Renal pelvis (tissue), 4 donors: Measurements from ENCODE around the gene ORM1. TPM values are rescaled to one million over a fixed set of nuclear protein-coding genes. Genes with fewer than 3 reads are reported as not detected.

ENCODE experiments used
- DNase-seq: peaks from one replicate; pipeline ENCODE4 v3.0.0-alpha.2; 2013
- polyA plus RNA-seq, 3 donors: library from polyadenylated mRNA; unstranded; fragments of 120-200 nt; gene quantifications; one replicate each; pipeline ENCODE4 v1.2.1, GENCODE V29; 2013; ENCODE audit not compliant: insufficient read length in 3 of 3

Gene ORM1
- polyA plus RNA-seq, 3 donors, result 0.53 TPM; not detected in 2

DNA sequence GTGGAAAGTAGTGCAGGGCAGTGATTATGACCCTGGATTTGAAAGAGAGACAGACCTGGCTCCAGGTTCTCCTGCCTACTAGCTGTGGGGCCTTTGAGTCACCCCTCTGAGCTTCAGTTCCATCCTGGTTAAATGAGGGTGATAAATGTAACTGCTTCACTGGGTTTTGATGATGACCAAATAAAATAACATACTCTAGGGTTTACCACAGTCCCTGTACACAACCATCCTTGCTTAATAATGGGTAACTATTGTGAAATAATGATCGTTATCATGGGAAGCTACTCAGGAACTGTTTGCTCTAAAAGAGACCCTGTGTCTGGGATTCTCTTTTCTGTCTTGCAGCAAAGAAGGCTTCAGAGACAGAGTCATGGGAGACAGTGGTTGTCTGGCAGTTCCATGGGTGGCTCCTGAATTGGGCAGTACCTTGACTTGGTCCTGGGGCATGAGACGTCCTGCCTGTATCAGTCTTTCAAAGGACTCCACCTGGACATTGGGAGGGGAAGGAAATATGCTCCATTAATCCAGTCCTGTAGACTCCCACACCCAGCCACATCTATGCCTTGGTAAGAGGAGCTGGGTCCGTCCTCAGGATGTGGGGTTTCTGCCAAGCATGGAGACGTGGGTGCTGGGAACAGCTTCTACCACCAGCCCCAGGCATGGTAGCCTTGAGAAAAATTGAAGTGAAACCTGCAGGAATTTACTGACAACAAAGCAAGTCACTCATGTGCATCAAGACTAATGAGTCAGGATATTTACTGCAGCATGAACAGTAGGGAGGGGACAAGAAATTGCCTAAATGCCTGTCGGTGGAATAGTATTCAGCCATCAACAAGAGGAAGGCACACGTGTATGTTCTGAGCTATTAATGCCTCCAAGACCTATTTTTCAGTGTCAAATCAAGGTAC is 41.5 kb downstream of the ORM1 start:
- DNase-seq, result no peak

DNA sequence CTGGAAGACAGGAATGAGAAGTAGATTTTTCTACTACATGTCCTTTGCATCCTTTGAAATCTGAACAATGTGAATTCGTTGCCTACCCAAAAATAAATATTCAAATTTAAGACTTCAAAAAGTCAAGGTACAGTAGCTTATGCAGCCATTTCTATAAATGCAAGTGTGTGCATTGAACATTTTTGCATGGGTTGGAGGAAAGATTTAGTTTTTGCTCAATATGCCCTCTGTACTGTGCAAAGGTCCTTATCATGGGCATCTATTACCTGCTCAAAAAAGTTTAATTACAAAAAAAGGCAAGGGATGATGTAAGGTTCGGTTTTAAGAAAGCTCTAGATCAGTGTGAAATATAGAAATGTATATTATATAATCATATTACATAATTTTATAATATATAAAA is 42.3 kb downstream of the ORM1 start:
- DNase-seq, result no peak

DNA sequence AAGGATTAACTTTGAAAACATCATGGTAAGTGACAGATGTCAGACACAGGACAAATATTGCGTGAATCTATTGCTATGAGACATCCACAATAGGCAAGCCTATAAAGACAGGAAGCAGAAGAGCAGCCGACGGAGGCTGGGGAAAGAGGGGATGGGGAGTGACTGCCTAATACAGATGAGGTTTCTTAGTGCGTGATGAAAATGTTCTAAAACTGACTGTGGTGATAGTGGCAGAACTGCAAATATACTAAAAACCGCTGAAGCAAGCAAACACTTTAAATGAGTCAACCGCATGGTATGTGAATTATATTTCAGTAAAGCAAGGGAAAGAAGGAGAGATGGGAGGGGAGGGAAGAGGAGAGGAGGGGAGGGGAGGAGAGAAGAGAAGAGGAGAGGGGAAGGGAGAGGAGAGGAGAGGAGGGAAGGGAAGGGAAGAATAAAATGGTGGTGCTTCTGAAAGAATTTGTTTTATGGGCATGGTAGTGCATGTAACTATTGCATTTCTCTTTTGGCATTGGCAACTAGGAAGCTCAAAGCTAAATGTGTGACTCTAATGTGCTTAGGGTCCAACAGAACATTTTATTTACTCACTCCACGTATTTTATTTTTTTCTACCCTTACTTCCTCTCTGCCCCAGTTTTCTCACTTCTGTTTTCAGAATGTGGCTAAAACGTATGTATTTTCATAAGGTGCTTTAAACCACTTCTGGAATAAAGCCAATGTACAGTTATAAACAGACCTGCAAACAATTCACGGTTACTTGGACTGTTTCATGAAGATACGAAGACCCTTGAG is 43.6 kb downstream of the ORM1 start:
- DNase-seq, result no peak

DNA sequence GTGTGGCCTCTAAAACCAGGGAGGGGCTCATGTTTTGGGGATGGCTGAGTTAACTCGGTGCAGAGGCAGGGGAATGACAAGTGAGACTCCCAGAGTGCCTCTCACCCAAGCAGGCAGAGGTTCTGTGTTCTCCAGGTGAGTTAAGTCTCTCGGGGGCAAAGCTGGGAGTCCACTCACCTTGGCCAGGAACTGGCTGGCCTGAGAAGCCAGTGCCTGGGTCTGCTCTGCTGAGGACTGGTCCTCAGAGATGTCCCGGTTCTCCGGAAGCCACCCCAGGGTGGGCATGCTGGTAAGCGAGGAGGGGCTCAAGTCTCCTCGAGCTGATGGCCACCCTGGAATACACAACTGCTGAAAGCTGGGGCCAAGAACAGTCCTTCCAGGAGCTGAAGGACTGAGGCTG is 44.5 kb downstream of the ORM1 start:
- DNase-seq, result no peak

DNA sequence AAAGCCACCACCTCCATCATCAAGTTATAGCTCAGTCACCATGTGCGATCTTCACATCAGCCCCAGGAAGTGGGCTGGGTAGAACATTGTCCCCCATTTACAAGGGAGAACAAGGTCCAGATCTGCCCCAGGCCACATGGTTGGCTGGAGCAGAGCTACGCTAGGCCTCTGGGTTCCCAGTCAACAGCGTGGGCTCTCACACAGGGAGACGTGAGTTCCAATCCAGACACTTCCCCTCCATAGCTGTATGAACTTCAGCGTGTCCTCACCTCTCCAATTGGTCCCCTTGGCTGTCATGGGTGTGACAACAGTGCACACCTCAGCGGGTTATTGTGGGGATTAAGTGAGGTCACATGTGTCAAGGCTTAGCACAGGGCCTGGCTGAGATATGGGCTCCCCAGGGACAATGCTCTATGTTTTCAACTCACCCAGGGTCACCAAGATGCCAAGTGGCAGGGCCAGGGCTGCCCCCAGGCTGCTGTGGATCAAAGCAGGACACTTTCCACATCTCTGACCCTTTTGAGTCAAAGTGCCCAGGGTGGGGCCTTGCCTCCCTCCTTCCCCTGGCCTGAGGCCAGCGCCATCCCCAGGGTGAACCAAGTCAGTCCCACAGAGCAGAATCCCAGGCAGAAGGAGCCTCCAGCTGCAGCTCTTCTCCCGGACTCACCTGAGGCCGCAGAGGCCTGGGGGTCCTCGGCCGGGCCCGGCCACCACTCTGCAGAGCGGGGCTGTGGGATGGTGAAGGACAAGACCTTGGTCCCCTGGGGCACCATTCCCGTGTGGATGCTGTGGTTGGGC is 45.1 kb downstream of the ORM1 start:
- no peak for DNase-seq

DNA sequence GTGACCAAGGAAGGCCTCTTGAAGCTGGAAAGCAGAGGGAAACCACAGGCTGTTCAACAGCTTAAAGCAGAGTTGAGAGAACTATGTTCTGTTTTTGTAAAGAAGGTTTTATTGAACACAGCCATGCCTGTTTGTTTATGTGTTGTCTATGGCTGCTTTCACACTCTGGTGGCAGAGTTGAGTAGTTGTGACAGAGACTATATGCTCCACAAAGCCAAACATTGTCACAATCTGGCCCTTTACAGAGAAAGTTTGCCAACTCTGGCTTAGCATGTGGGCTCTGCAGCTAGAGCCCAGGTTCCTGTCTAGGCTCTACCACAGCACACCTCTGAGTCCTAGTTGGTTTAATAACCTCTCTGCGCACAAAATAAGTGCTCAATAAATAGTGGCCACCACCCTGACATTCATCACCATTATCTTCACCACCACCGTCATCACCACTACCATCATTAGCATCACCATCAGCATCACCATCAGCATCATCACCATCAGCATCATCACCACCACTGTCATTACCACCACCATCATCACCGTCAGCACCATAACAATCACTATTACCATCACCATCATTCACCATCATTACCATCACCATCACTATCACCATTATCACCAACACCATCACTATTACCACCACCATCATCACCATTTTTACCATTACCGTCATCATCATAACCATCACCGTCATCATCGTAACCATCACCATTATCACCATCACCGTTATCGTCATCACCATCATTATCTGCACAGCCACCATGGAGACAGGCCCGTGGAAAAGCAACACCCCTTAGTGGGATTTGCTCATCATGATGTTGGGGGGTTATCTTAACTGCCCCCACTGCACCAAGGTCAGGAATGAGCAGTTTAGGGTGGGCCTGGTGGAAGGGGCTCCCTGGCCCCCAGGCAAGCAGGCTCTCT is 46.6 kb downstream of the ORM1 start:
- no peak for DNase-seq

DNA sequence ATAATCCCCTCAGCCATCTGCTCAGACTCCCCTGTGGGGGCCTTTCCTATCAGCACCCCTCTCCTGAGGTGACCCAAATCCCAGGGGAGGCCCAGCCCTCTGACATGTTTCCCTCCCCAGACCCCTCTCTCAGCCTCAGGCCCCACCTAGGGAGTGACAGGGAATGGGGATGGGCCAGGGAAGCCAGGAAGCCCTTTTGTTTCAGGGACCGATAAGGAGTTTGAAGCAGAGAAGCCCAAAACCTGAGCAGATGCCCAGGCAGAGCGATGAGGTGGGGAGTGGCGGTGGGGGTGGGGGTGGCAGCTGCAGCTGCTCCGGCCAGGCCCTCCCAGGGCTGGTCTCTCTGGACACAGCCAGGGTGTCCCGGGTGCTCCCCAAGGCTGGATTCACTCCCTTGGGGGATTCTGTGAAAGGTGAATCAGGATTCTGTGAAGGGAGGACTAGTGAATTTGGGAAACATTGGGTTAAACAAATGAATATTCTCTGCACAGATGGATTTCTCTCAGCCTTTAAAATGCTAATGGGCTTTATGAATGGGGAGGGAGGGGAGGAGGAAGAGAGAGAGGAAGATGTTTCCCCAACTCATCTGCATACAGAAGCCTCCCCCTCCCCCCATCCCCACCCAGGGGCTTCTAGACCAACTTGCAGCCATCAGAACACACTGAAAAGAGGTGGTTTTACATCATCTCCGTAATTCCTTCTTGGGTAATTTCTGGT is 47.5 kb downstream of the ORM1 start:
- DNase-seq, result no peak

DNA sequence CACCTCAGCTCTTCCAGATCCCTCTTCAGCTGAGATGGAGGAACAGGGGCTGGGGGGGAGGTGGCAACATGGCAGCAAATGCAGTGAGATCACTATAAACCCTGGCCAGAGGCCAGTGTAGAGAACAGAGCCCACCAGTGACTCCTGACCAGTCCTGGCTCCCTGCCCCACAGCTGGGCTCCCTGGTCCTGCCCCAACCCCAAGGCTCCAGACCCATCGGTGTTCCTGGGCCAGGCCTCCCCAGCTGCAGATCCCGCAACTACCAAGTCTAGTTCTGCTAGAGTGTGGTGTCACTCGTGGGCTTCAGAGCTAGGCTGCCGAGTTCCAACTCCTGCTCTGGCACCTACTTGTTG is 48.0 kb downstream of the ORM1 start:
- no peak for DNase-seq

DNA sequence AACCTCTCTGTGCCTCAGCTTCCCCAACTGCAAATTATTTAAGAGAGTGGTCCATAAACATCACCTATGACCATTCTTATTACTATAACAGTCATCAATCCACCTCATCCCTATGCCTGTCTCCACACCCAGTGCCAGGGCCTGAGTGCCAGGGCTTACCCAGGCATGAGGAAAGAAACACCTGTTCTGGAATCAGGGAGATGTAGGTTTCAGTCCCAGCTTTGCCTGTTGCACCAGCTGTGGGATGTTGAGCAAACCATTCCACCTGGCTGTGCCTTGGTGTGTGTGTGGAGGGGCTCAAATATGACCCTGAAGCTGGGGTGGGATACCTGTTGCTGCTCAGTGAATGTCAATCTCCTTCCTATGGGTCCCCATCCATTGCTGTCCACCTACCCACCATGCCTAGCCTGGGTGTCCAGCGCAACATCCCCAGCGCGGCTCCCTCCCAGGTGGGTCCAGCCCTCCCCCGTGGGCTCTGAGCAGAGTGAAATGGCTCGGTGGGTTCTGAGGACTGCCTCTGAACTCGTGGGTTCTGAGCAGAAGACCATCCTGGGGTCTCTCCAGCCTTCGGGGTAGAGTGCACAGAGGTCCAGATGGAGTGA is 48.5 kb downstream of the ORM1 start:
- DNase-seq, result no peak

DNA sequence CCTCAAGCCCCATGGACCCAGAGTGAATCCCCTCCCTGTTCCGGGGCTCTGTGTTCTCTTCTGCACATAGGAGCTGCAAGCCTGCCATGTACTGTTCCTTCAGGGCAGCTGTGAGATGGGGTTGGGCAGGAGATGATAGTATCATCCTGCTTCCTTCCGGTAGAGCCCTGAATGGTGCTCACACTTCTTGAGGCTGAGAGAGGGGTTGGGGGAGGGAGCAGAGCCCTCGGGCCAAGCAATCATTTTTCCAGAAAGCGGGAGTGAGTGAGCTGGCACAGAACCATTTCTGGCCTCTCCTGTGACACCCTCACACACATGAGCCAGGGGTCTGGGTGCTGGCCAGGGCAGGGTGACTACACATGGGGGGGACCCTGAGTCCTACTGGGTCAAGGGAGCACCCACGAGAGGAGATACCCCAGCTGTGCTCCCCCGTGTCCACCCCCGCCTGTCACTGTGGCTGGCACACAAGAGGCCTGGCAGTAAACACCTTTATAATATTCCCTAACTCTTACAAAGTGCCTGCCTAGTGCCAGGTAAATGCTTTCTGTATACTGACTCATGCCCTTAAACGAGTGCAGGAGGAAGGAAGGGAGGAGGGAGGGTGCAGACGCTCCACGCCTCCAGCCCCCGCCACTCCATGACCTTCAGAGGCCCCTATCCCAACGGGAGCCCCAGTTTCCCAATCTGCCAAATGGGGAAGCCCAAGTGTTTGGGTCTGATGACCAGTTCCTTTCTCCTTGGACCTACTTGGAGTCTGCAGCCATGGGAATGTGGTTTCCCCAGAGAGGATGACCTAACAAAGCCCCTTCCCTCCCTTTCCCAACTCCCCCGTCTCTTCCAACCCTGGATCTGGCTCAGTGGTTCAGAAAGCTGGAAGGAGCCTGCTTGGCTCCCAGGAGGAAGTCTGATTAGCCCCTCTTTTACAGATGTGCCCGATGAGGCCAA is 49.3 kb downstream of the ORM1 start:
- DNase-seq, result no peak

DNA sequence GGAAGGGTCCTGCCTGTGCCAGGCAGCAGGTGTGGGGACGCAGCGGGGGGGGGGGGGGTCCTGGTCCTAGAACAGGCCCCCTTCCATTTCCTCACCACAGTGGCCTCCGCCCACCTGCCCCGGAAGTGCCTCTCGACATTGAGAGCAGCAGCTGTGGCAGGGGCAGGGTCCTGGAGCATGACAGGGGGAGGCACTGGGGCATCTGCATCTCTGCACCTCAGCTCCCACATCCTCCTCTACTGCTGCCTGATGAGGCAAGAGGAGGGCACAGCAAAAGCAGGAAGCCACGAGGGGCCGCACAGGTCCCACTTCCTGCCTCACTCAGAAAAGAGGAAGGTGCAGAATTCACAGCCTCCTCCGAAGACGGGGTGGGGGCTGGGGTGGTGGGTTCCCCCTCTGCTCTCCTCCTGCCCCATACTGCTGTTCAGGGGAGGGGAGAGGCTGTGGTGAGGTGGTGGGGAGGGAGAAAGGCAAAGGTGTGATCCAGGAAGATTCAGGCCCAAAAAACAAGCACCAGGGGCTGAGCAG is 50.1 kb downstream of the ORM1 start:
- DNase-seq, result no peak

DNA sequence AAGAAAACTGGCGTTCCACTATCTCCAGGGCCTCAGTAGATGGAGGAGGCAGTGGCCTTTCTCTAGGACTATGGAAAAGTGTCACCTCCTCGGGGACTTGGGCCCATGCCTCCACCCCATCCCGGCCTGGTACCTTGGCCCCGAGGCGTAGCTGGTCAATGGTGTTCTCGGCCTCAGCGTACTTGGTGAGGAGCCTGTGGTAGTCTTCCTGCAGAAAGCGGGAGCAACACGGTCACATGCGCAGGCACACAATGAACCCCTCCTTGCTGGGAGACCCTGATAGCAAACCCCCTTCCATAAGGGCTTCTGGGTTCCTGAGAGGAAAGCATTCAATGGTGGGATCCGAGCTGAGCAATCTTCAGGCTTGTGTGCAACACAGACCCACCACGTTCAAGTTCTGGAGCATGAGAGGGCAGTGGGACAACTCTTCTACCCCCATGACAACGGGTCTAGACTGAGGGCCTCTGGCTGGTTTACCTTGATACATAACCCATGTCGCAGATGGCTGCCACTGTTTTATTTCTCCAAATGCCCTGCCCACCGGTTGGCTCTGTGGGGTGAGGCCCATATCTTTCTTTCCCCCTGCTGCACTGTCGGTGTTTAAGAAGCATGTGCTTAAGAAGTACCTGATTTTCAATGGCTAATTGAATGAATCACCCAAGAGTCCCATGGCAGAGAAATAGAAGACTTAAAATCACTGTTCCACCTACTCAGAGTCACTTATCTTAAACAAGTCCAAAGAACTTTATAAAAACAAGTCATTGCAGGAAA is 51.2 kb downstream of the ORM1 start:
- DNase-seq, result no peak

DNA sequence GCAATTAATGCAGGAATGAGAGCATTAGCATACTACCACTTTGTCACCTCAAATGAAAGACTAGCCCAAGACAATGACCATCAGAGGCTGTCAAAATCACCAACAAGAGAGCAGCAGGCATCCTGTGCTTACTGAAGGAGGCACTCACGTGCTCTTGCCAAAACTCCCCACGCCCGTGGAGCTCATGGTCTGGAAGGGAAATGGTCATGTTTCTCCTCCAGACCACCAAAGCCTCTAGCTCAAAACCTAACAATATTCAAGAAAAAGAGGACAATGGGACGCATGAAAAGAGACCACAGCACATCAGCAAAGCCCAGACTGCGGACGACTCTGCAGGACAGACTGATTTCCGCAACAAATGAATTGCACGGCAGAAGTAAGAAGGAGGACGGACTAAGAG is 52.0 kb downstream of the ORM1 start:
- no peak for DNase-seq

DNA sequence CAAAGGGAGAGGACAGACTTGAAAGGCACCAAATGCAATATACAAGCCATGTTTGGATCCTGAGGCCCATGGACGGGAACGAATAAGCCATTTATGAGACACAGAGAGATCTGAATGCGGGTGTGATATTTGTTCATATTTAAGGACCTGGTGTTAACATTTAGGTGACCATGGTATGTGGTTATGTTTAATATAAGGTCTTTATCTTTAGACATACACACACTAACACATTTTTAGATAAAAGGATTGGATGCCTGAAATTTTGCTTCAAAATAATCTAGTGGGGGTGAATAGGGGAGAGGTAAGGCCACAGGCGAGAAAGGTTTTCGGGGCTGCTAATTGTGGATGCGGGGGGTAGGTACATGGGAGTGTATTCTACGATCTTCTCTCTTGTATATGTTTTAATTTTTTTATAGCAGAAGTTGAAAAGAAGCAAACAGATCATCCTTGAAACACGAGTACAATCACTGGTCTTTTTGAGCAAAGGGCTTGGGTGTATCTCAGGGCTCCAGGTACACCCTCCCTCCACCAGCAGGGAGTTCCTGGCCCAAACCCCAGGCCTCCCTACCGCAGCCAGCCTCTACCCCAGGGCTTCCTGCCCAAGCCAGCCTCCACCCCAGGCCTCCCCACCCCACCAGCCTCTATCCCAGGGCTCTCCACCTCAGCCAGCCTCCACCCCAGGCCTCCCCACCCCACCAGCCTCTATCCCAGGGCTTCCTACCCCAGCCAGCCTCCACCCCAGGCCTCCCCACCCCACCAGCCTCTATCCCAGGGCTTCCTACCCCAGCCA is 52.7 kb downstream of the ORM1 start:
- no peak for DNase-seq
